Subcutaneous adipose tissue (tissue), 4 donors: ENCODE results near the gene SLC6A6. TPM values are rescaled to one million over a fixed set of nuclear protein-coding genes. Genes with fewer than 3 reads are reported as not detected.

Experiments
- total RNA-seq, 4 donors: library from RNA; depleted of rRNA; stranded (reverse); fragments of >200 nt; gene quantifications; one replicate each; pipeline ENCODE4 v1.1.0, GENCODE V29; 2016
- TF ChIP-seq, protein P1 (sequence below): fragments of 450-650 bp; IDR thresholded peaks from one replicate; pipeline ENCODE4 v1.5.1; 2016; ENCODE audit warnings: low read depth, mild to moderate bottlenecking, control low read depth, antibody characterized with exemption, moderate library complexity

The SLC6A6 gene
- total RNA-seq, 4 donors from 2014 or later, result 20.5 to 64.8 (median 30.7) TPM

DNA sequence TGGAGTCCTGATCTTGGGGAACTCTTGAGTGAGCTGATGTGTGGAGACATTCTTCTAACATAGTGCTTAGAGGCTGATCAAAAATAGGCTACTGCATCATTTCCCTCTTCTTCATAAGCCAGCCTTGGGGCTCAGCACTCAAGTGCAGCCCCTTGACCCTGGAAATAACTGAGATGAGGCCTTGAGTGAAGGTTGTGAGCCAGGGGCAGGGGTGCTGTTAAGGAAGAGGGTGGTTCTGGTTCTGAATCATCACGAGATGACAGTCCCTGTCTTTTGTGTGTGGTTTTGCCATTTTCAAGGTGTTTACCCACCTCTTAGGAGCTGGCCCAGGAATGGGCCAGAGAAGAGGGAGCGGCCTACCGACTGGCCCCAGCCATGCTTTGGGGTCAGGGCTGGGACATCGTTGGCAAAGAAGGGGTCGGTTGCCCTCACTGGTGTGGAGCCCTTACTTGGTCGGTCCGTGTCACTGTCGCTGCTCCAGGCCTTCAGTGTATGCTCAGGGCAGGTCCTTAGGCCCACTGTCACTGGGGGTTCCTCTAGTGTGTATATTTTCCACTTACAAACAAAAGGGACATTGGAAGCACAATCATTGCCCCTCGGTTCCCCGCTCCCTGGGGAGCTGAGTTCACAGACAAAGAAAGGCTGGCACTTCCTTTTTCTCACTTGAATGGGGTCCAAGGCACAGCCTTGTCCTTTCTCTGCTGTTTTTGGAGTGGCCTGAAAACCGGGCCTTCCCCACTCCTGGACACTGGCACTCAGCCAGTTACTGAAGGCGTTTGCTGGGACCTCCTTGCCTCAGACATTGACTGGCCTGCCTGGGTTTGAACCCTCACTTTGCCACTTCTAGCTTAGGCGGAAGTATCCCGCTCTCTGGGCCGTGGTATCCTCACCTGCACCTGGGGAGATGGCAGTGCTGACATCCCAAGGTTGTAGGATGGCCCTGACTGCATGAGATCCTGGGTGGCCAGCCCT lies 46.6 kb downstream of the SLC6A6 start:
- TF ChIP-seq, protein P1, sequence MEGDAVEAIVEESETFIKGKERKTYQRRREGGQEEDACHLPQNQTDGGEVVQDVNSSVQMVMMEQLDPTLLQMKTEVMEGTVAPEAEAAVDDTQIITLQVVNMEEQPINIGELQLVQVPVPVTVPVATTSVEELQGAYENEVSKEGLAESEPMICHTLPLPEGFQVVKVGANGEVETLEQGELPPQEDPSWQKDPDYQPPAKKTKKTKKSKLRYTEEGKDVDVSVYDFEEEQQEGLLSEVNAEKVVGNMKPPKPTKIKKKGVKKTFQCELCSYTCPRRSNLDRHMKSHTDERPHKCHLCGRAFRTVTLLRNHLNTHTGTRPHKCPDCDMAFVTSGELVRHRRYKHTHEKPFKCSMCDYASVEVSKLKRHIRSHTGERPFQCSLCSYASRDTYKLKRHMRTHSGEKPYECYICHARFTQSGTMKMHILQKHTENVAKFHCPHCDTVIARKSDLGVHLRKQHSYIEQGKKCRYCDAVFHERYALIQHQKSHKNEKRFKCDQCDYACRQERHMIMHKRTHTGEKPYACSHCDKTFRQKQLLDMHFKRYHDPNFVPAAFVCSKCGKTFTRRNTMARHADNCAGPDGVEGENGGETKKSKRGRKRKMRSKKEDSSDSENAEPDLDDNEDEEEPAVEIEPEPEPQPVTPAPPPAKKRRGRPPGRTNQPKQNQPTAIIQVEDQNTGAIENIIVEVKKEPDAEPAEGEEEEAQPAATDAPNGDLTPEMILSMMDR, result no peak

DNA sequence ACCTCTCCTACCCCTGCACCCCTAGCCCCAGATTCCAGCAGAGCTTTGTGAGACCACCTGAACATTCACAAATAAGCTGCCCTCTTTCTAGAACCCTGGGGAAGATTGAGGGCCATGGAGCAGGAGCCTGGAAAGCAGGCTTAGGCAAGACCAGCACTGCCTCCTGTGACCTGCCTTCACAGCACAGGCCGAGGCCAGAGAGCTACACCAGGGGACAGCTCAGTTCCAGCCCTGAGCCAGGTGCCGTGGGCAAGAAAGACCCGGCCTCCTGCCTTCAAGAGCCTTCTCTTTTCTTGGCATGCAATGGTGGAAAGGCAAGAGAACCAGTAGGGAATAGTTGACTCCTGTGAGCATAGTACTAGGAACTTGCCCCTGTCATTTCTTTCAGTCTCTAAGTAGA lies 48.1 kb downstream of the SLC6A6 start:
- TF ChIP-seq, protein P1, result no peak

DNA sequence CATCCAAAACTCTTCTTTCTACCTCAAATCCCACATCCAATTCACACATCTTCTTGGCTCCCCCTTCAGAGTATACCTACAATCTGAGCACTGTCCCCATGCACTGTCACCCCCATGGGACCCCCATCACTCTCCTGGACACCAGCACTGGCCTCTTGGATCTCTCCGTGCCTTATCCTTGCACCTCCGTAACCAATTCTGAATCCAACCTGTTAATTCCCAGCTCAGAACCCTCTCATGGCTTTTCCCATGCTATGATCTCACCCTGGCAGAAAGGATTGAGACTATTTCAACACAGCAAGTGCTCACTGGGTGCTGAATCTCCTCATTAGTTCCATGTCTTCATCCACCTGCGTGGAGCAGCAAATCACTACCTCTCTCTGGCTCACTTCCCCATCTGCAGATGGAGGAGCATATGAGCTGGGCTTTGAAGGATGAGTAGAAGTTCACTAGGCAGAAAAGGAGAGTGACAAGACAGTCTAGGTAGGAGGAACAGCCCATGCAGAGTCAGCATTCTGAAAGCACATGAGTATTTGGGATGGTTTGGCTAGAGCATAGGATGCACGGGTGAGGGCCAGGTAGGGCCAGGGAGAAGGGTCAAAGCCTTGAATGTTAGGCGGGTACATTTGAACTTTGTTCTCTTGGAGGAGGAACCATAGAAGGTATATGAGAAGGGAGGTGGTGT lies 48.7 kb downstream of the SLC6A6 start:
- TF ChIP-seq, protein P1, result no peak

DNA sequence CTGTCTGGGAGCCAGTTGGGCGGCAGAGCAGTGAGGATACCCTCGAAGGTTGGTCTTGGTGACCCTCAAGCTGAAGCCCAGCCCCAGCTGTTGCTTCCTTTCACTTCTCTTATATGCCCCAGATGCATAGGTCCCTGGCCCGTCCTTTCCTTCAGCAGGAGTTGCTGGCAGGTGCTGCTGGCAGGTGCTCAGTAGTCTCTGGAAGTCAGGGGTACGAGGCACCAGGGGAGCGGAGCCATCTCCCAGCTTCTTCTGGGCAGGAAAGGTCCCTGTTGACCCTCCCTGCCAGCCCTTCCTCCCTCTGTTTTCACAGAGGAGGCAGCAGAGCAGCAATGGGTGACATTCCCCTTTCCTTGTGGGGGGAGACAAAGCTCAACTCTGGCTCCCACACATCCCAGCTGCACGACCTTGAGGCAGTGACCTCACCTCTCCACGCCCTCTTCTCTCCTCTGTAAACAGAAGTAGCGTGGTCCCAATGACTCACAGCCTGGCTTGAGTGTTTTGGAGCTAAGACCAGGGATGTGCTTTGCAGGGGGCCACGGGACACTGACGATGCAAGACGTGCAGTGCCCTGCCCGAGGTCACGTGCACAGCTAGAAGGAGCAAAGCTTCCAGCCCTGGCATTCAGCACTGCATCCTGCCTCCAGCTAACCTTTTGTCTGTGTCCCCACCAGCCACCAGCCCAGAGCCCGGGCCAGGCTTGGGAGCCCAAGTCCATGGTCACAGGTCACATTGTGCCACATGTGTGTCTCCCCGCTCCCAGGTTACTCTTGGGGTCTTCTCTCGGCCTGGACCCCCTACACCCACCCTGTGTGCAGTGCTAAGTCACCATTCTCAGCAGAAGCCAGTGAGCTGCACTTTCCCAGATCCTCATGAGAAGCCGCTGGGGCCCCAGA lies 49.7 kb downstream of the SLC6A6 start:
- TF ChIP-seq, protein P1, result no peak

DNA sequence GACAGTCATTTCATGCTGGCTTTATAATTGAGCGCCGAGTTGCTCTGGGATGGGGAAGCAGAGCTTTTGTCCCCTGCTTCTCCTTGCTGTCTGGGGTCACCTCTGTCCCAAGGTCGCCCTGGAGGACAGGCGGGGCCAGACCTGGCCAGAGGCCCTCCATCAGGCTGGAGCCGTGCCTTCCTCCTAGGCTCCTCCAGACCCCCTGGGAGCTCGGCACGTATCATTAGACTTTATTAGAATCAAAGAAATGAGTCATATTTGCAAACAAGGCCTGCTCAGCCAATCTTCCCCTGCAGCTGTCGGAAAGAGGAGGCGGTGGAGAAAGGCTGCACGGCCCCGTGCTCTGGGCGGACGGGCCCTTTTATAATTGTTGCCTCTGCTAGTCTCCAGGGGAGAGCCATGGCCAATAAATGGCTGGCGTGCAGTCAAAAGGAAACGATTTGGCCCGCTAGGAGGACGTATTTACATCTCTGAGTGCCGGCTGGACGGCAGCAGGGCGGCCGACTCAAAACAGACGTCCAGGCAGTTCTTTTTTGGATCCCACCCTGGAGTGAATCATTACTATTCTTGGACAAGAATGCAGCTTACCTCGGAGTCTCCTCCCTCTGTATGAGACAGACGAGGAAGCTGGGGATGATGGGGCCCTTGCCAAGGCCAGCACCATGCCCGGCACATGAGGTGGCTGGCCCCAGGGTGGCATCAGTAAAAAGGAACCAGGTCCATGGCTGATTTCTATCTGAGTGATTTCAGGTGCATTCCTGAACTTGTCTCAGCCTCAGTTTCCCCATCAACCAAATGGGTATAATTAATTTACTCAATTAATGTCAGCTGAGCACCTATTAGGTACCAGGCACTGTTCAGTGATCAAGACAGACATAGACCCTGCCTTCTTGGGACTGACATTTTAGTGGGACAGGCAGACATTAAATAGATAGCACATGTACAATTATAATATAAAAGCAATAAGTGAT lies 50.6 kb downstream of the SLC6A6 start:
- TF ChIP-seq, protein P1, result no peak

DNA sequence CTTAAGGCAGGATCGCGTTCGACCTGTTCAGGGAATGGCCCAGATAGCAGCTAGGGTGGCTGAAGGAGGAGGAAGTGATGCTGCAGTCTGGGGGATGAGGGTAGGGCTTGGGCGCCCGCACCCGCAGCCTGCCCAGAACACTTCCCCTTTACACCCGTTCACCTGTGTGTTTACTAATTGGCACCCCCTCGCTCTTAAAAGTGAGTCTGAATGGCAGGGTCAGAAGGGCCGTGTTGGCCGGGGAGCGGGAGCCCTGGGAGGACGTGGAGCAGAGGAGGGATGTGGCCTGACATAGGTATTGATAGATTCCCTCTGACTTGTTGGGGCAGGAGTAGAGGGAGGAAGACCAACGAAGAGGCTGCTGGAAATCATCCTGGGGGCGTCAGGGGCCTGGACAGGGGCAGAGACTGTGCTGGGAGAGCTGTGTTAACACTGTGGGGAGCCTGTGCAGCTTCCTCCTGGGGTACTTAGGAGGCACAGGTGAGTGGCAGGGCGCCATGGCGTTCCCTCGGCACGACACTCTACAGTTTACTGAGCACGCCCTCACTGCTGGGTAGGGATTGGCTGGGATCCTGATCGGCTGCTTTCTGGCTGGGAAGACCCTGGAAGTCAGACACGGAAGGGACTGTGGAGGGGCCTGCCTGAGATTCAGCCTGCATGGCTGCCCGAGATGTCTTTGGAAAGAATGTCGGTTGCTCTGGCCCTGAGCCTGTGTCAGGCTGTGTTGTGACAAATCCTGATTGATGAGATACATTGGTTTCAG lies 51.7 kb downstream of the SLC6A6 start:
- TF ChIP-seq, protein P1, result no peak
